GM19395 (cell line): Measurements from ENCODE around the gene OR4A5.
"Not testable (repeated sequence)": the region's sequence is repeated elsewhere in the genome, so short reads cannot be mapped to it uniquely, and the experiment has no call there.

Experiments
- ATAC-seq: cut with Tn5 transposase; IDR thresholded peaks from one replicate; pipeline ENCODE4 v1.9.1; 2021; ENCODE audit warnings: mild to moderate bottlenecking, moderate library complexity; ENCODE audit not compliant: unreplicated experiment

The OR4A5 gene, protein sequence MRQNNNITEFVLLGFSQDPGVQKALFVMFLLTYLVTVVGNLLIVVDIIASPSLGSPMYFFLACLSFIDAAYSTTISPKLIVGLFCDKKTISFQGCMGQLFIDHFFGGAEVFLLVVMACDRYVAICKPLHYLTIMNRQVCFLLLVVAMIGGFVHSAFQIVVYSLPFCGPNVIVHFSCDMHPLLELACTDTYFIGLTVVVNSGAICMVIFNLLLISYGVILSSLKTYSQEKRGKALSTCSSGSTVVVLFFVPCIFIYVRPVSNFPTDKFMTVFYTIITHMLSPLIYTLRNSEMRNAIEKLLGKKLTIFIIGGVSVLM

GRCh38 chr11:54706532-54706931 is at the start of gene OR4A5:
Gene OR4A5, plus strand, starts transcription at chr11:54706832. Its CDS starts 53 bp downstream, at chr11:54706885.
- ATAC-seq: not testable (repeated sequence)

GRCh38 chr11:54720094-54720493 is 13.5 kb downstream of the OR4A5 start:
- ATAC-seq: not testable (repeated sequence)
